GM19468 (cell line): Measurements from ENCODE around the gene DCP1B.

Source experiments
- ATAC-seq: cut with Tn5 transposase; IDR thresholded peaks from one replicate; pipeline ENCODE4 v1.9.1; 2021; ENCODE audit warnings: mild to moderate bottlenecking, moderate library complexity, moderate number of reproducible peaks; ENCODE audit not compliant: unreplicated experiment; ENCODE audit errors: extremely low read depth

Gene DCP1B

DNA sequence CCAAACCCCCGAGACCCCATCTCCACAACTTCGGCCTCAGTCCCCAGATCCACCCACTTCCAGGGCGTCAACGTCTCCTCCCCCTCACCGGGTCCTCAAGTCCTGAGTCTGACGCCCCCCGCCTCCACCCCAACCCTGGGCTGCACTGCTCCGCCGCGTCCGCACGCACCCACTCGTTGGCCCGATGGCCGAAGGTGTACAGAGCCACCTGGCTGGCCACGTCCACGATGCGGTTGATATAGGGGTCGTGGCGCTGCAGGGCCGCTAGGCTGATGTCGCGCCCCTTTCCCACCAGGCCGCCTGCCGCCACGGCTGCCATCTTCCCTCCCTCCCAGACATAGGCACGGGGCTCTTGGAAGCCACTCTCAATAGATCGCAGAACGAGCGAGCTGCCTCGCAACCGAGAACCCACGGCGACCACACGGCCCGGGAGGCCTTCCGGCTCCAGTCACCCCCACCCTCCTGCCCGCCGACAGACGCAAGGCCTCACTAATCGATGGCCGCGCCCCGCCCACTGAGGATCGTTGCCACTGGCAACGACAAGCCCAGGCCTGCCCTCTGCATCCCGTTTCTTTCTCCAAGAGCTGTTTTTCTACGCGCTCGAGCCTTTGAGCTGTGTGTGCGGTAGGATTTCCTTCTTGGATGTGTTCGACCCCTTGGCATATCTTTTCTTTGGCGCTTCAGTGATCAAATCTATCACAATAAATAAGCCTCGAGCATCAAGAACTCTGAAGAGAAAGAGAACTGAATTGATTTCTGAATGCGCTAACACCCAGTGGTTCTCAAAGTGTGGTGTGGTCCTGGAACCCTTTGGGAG is at the start of gene DCP1B:
Gene DCP1B (minus strand): TSS at position 345 of the 817 bp plus-strand sequence. CDS start 26 bp downstream, at position 319.
- ATAC-seq, result peak; percentile 89

DNA sequence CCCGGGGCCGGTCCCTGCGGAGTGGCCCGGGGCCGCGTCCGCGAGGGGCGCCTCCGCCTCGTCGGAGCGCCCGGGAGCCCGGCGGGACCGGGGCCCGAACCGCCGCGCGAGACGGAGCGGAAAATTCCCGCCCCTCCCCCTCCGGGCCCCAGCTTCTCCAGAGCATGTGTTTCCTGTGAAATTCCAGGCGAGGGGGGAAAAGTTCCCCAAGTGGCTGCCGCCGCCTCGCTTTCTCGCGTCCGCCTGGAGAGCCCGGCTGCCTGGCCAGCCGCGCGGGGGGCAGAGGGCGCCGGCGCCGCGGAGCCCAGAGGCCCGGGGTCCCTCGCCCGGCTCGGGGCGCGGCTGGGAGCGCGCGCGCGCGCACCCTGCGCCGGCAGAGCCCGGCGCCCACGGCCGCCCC is 49.4 kb upstream of the DCP1B start:
- no peak for ATAC-seq

DNA sequence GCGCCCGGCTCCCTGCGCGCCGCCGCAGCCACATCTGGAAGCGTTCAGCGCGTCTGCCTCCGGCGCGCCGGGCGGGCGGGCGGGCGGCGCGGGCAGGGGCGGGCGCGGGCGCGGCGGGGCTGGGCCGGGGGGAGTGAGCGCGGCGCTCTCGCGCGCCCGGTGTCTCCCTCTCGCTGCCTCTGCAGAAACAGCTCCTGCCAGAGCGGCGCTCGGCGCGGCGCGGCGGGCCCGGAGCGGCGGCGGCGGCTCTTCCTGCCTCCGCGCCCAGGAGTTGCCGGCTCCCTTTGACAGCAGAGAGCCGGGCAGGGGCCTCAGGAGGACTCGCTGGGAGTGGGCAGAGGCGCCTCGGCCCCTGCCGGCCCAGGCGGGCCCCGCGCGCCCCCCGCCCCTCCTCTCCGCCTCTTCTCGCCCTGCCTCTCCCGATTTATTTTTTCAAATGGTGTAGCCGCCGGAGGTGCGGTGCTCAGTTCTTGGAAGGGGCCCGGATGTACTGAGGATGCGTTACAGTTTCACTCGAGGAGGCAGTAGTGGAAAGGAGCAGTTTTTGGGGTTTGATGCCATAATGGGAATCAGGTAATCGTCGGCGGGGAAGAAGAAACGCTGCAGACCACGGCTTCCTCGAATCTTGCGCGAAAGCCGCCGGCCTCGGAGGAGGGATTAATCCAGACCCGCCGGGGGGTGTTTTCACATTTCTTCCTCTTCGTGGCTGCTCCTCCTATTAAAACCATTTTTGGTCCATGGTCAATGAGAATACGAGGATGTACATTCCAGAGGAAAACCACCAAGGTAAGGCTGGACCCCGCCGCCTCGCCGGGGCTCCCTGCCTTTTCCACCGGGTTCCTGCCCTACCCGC is 48.8 kb upstream of the DCP1B start, which contains the start of gene CACNA1C:
Gene CACNA1C (plus strand): TSS at position 162 of the 853 bp plus-strand sequence. CDS start 576 bp downstream, at position 738.
- no peak for ATAC-seq

DNA sequence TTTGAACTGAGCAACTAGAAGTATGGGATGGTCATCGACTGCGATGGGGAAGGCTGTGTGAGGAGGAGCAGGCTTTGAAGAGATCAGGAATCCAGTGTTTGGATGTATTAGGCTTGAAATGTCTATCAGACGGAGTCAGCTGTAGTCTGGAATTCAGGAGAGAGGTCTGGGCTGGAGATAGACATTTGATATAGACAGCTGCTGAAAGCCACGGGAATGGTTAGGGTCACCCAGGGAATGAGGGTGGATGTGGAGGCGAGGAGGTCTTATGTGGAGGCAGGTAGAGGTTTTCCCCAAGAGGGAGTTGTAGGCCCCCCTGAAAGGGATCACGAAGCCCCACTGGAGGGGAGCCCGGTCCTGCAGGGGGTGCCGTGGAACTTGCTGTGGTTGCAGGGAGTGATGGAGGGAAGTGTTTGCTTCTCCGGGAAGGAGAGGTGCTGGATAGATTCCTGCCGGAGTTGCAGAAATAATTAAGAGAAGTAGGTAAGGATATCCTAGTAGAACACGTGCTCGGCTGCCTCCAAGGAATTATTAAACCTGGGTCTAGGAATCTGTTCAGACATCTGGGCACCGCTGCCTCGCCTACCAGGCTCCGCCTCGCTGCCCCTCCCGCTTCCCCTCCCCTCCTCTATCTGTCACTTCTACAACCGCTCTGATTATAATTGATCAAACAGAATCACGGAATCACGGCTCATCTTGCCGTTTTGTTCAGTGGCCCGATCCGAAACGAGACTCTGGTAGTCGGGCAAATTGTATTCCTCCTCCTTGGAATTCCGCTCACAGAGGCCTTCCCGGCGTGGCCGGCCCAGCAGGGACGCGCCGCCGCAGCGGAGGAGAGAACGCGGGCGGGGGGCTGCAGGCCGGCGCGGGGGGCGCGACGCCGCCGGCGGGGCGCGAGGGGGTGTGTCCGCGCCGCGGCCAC is 47.7 kb upstream of the DCP1B start:
- ATAC-seq, result no peak

DNA sequence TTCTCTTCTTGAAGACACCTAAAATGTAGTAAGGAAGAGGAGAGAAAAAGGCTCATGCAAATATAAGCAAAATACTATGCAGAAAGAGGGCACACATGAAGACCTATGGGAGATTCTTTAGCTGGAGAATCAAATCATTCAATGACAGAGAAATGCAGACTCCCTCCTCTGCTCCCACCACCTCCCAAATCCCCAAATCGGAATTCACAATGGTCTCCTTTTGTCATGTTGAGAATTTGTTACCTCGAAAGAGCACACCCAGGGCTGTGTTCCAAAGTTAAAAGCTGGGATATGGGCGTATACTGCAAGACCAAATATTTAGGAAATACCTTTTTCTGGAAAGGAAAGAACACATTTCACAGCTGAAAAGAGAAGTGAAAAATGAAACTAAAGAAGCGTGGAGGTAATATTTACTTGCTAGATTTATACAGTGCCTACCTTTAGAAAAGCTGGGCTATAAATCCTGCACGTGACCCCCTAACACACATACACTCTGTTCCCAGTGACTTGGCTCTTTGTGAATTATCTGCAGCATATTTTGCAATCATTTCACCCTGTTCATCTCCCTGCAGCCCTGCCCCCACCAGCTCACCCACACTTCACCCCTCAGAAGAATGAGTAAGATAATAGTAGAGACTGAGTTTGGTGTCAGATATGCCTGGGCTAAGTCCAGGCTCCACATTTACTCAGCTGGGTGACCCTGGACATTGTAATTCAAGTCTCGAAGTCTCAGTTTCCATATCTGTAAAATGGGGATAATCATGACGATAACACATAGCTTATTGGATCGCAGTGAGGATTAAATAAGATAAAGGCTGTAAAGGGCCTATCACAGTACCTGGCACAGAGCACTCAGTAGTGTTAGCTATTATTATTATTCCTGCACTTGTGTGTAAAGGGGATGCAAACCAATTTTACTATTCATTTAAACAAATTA is 45.6 kb upstream of the DCP1B start:
- ATAC-seq, result no peak

DNA sequence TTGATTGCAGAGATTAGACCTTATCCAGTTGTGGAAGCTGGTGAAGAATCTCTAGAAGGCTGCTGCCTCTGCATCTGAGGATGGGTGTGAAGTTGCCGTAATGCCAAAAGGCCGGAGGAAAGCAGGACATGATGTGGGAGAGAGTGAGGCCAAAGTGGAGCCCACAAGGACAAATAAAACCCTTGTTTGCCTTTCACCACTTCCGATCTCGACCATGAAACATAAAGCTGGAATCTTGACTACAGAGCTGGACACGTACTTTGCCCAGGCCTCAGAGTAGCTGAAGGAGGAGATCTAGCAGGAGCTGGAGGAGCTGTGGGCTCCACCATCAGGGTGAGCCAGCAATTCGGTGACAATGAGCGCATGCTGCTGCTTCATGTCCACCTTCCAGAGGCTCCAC is 43.5 kb upstream of the DCP1B start:
- no peak for ATAC-seq

DNA sequence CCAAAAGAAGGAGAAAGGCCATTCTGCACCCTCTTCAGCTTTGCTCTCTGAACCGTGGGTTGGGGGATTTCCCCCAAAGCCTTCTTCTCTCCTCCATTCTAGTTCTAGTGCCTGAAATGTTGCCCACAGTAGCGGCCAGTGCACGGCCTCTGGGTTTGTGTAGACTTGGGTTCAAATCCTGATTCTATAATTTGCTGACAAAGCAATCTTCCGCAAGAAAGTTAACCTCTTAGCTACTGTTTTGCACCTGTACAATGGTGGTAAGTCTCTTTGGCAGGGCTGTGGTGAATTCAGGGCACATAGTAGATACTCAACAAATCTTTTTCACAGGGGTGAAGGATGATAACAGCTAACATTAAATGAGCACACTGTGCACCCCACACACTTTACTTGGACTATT is 42.7 kb upstream of the DCP1B start:
- ATAC-seq, result no peak

DNA sequence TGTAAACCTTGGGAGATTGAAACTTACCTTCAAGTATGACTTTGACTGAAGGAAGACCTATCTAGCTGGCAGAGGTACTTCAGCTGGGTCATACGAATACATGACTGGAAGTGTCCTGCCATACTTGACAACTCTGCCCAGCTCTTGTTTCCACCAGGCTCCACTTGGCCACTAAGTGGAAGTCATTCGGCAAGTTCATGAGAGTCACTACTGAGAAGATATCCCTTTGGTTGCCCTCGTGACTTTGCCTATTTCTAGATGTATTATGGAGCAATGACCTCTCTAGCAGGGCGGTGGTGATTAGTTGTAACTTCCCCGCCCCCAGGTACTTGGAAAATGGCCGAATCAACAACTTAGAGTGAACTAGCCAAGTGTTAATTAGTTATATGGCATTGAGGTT is 39.9 kb upstream of the DCP1B start:
- no peak for ATAC-seq

DNA sequence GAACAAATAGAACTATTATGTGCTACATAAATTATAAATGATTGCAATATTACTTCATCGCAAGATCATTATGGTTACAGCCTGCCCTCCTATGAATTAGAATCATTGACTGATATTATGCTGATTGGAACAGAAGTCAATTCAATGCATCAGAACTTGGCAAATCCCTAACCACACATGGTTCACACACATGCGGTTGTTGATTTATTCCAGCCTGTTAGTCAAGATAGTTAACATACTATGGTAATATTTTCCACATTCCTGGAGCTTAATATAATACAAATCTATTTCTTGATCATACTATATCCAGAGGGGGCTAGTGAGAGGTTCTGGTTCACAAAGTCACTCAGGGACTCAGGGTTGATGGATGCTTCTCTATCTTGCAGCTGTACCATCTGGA is 38.8 kb upstream of the DCP1B start:
- no peak for ATAC-seq

DNA sequence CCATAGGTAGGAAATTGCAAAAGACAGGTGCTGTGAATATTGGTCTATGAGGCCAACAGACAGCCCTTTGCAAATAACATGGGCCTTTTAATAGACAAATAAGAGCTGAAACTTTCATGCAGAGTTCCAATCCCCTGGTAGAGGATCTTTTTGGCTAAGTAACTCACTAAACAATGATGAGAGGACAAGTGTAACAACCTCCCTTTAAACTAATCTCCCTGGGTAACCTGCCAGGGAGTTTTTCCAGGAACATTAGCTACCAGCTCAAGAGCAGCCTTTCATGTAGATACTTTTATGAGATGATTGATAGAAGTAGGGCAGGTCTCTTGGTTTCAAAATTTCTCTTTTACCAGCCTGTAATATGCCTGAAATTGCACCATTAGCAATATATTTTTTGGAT is 34.8 kb upstream of the DCP1B start:
- no peak for ATAC-seq

DNA sequence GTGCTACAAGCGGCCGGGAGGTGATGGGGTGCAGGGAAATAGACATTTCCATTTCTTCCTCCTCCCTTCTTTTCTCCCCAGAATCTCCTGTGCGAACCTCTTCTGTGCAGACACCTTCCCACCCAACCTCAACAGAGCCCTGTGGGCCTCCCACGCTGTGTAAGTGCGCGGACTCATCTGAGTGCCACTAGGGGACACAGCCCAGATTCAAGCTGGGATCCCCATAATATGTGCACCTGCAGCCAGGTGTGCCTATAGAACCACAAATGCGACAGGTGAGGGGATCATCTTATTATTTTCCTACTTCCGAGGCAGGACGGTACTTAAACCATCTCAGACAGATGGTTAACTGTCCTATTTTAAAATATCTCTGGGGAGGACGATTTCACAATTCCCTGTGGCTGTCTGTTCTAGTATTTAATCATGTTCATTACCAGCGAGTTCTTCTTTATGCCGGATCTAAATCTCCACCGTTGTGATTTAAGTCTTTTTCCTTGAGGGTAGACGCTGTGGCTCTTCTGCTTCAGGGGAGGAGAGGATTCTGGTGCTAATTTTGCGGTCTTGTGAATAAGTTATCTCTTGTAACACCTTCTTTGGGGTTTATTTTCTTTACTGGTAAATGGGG is 31.3 kb upstream of the DCP1B start:
- ATAC-seq, result no peak

DNA sequence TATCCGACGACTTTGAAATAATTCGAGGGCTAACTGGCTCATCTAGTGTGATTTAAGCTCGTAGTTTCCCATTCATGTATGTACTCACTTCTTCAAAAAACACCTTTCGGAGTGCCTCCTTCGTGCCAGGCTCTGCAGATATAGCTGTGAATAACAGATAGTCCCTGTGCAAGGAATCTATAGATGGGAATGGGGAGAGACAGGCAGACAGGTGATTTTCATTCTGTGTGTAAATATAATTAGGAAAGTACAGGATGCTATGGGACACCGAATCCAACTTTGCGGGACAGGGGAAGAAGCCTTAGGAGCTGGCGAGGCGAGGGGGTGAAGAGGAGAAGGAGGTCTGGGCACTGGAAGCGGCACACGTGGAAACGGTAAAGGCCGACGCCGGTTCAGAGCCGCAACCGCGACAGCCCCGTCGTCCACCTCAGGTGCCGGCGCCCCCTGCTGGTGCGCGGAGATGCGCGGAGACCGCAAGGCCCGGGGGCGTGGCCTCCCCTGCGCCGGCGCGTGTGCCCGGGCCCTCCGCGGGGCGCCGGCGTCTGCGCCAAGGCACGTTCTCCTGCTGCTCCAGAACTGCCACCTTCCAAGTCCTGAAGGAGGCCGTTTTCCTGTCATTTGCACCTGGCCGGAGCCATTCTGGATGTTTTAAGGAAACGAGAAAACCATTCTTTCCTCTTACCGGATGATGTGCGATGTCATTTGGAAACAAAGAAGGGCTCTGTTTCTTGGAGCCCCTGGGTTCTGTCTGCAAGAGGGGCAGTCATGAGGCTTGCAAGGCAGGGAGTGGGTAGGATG is 30.6 kb upstream of the DCP1B start:
- ATAC-seq, result peak; percentile 39

DNA sequence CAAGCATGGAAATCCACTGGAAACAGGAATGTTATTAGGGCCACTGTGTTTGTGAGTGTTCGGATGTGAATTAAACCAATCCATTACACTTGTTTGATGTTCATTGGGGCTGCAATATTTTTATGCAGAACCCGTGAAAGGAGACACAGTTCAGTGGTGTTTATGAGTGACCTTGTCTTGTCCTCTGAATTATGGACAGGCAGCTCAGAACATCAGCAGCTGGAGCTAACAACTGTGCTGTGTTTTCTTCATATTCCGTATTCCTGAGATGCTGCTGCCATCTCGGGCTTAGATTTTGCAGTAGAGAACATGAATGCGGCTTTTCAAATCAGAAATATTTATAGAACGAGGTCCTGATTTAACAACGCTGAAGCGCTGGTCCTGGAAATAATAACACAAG is 28.2 kb upstream of the DCP1B start:
- no peak for ATAC-seq

DNA sequence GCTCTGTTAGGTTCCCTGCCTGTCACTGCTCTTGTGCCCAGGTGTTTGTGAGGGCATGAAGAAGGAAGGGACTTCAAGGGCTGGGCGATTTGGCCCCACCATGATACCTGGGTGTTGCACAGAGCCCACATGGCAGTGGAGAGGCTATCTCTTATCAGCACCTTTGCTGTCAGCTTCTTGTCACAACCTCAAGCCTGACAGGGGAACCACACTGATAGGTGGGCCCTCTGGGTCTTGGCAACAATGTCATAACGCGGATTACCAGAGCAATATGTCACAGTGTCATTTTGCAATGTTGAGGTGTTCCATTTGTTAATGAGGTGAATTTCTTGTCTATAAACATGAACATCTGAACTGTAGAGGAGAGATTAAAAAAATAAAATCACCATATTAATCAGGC is 25.6 kb upstream of the DCP1B start:
- ATAC-seq, result no peak

DNA sequence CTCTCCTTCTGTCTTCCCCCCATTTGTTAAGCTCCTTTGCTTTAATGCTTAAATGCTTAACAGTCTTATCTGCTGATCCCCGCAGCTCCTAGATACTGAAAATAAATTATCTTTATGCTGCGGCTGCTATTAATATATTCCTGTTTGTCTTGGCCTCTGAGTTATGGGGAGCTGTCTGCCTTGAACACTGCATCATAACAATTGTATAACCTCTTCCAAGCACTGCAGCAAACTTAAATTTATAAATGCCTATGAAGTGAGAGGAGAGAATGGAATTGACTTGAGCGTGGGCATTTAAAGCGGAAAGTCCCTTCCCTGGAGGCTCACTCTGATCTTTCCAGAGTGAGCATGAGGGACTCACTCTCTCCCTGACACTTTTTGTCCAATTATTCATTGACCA is 23.1 kb upstream of the DCP1B start:
- ATAC-seq, result no peak

DNA sequence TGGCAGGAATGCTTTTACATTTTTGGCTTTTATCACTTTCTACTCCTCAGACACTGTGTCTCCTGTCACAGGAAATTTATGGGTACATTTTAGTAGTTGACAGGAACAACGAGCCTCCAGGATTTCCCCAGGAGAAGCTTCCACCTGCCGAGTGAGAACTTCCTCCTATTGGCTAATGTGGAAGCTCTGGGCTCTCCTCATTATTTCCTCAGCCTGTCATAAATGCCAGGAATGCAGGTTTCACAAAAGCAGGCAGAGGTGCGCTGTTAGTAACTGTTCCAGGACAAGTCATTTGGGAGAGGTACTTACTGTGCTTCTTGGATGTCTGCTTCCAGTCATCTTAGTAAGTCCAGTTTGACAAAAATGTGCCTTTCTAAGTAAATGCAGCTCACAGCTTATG is 19.1 kb upstream of the DCP1B start:
- no peak for ATAC-seq

DNA sequence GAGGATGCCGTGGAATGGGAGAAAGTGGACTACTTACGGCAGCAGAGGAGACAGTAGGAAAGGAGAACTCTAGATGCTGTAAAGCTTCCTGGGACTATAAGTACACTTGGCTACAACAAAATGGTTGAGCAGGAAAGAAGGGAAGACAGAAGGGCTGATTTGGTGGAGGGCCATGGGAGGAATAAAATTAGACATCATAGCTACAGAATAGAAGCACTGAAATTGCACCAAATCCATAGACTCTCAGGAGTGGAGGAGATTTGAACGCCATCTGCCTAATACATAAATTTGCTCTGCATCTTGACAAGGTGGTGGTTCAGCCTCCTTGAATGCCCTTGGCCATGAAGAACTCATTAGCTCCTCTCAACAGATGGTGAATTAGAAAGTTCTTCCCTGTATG is 16.3 kb upstream of the DCP1B start:
- no peak for ATAC-seq

DNA sequence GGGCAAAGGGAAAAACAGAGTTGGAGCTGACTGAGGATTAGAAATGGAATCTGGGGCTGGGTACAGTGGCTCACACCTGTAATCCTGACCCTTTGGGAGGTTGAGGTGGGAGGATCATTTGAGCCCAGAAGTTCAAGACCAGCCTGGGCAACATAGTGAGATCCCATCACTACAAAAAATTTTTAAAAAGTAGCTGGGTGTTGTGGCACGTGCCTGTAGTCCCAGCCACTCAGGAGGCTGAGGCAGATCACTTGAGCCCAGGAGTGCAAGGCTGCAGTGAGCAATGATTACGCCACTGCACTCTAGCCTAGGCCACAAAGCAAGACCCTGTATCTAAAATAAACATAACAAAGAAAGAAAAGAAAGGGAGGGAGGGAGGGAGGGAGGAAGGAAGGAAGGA is 14.9 kb upstream of the DCP1B start:
- no peak for ATAC-seq
